GM19468 (cell line): Measurements from ENCODE around the gene LEKR1.
A peak's percentile ranks its signal among the peaks of the same experiment; 100 is the strongest.
"Not testable (repeated sequence)": the region's sequence is repeated elsewhere in the genome, so short reads cannot be mapped to it uniquely, and the experiment has no call there.

Source experiments
- ATAC-seq: cut with Tn5 transposase; IDR thresholded peaks from one replicate; pipeline ENCODE4 v1.9.1; 2021; ENCODE audit warnings: mild to moderate bottlenecking, moderate library complexity, moderate number of reproducible peaks; ENCODE audit not compliant: unreplicated experiment; ENCODE audit errors: extremely low read depth

LEKR1 gene

DNA sequence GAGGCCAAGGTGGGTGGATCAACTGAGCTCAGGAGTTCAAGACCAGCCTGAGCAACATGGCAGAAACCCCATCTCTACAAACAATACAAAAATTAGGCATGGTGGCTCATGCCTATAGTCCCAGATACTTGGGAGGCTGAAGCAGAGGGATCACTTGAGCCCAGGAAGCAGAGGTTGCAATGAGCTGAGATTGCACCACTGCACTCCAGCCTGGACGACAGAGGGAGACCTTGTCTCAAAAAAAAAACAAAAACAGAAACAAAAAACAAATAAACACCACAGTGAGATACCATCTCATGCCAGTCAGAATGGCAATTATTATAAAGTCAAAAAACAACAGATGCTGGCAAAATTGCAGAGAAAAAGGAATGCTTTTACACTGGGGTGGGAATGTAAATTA, 69.2 kb downstream of the LEKR1 start:
- not testable (repeated sequence) for ATAC-seq

- ATAC-seq, result not testable (repeated sequence)
Observed at GRCh38 chr3:156897851-156898250, 71.7 kb downstream of the LEKR1 start.

DNA sequence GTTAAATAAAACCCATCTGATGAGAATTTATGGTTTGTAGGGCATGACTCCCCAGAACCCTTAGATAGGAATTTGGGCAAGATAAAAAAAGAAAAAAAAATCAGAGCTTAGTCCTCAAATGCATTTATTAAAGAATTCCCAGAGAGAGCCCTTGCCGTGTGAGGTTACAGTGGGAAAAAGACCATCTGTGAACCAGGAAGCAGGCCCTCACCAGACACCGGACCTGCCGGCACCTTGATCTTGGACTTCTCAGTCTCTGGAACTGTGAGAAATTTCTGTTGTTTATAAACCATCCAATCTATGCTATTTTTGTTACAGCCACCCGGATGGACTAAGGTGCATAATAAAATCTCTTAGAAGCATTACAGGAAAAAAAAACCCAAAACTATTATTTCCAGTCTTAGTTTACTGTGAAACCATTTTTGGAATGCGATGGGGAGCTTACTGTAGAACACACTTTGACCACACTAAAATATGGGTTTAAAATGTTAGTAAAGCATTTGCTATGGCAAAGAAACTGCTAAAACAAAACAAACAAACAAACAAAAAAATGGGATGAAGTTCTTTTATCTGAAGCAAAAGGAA, 72.2 kb downstream of the LEKR1 start:
- ATAC-seq, result no peak

GRCh38 chr3:156899951-156900350, 73.8 kb downstream of the LEKR1 start:
- ATAC-seq, result no peak

DNA sequence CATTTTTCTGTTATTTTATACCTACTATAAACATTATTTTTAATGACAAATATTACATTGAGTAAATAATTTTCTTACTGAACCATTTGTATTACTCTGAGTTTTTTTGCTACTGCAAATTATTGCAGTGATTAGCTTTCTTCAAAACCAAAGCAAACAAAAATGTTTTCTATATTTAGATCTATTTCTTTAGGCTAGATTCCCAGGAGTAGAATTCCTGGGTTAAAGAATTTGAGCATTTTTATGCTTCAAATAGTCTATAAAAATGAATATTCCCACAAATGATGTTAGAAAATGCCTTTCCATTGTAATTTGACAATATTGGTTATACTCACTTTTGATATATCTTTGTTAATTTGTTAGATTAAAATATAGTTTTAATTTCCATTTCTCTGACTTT, 76.8 kb downstream of the LEKR1 start:
- no peak for ATAC-seq

GRCh38 chr3:156906275-156906674, 80.1 kb downstream of the LEKR1 start:
- ATAC-seq, result no peak

- no peak for ATAC-seq
Observed at GRCh38 chr3:156908398-156908797, 82.2 kb downstream of the LEKR1 start.

DNA sequence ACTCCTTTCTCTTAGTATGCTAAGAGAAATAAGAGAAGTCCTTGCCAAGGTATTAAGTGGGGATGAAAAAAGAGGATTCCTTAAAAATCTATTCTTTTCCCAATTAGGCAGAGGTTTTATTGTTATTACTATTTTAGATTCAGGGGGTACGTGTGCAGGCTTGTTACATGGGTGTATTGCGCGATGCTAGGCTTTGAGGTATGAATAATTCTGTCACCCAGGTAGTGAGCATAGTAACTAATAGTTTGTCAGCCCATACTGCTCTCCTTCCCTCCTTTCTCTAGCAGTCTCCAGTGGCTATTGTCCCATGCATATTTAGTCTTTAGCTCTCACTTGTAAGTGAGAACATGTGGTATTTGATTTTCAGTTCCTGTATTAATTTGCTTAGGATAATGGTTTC, 83.9 kb downstream of the LEKR1 start:
- ATAC-seq, result no peak

GRCh38 chr3:156910831-156911230, 84.7 kb downstream of the LEKR1 start:
- not testable (repeated sequence) for ATAC-seq

GRCh38 chr3:156914300-156914699, 88.1 kb downstream of the LEKR1 start:
- not testable (repeated sequence) for ATAC-seq

- ATAC-seq, result no peak
Observed at GRCh38 chr3:156915372-156915771, 89.2 kb downstream of the LEKR1 start.

GRCh38 chr3:156918746-156919145, 92.6 kb downstream of the LEKR1 start:
- no peak for ATAC-seq

DNA sequence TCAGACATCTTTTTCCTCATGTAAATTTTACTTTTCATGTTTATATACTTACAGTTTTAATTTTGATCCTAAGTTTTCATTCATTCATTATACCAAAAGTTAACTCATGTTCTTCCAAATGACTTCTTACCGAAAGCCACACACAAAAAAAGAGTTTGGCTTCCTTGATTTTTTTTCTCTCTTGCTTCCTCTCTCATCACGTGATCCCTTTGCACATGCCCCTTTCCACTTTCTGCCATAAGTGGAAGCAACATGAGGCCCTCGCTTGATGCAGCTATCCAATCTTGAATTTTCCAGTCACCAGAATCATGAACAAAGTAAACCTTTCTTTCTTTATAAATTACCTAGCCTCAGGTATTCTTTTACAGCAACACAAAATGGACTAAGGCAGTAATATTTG, 93.7 kb downstream of the LEKR1 start:
- no peak for ATAC-seq

GRCh38 chr3:156920399-156920798, 94.2 kb downstream of the LEKR1 start:
- ATAC-seq, result no peak

DNA sequence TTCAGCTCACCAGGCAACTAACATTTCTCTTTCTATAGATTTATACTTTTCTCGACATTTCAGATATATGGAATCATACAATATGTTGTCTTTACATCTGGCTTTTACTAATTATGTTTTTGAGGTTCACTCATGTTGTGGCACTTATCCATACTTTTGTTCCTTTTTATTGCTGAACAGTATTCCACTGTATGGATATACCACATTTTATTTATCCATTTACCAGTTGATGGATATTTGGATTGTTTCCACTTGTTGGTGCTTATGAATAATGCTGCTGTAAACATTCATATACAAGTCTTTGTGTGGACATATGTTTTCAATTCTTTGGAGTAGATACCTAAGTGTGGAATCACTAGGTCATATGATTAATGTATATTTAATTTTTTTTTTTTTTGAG, 97.2 kb downstream of the LEKR1 start:
- no peak for ATAC-seq

- no peak for ATAC-seq
Observed at GRCh38 chr3:156938724-156939123, 112.6 kb downstream of the LEKR1 start.

- ATAC-seq, result no peak
Observed at GRCh38 chr3:156939315-156939714, 113.2 kb downstream of the LEKR1 start.

GRCh38 chr3:156941311-156941710, 115.2 kb downstream of the LEKR1 start:
- ATAC-seq, result no peak

- no peak for ATAC-seq
Observed at GRCh38 chr3:156948402-156949210, 122.5 kb downstream of the LEKR1 start.

DNA sequence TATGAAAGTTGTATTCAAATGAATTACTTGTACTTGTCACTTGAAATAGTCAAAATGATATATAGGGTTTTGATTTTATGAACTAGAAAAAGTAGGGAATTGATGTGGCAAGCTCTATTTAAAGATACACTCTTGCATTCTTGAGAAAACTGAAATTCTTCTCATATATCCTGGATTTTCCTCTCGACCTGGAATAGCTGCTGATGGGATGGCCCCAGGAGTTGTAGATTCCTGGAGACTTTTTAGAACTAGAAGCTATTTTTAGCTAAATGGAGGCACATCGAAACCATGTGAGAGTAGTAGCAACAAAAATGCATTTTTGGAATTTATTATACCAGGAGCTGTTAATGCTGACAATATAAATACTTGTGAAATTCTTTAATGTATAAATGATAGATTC, 125.9 kb downstream of the LEKR1 start:
- no peak for ATAC-seq

GRCh38 chr3:156957715-156958114, 131.6 kb downstream of the LEKR1 start:
- peak; percentile 88 for ATAC-seq

GRCh38 chr3:156963096-156963495, 136.9 kb downstream of the LEKR1 start:
- no peak for ATAC-seq
